Hepatocyte (in vitro differentiated cells): Measurements from ENCODE around the gene ZNF525. TPM values are rescaled to one million over a fixed set of nuclear protein-coding genes. Genes with fewer than 3 reads are reported as not detected.
"Not testable (repeated sequence)": the region's sequence is repeated elsewhere in the genome, so short reads cannot be mapped to it uniquely, and the experiment has no call there.

Experiments
- DNase-seq: peaks from one replicate; pipeline ENCODE4 v3.0.0-alpha.2; 2016; ENCODE audit warnings: low spot score
- H2AFZ ChIP-seq: fragments of 200-600 bp; sonication (generic); 2 replicates; pipeline ENCODE4 v1.6.0; 2016; ENCODE audit warnings: antibody characterized with exemption, mild to moderate bottlenecking
- H3K27ac ChIP-seq: fragments of 200-600 bp; sonication (generic); 2 replicates; pipeline ENCODE4 v1.5.1; 2016; ENCODE audit warnings: mild to moderate bottlenecking
- H3K27me3 ChIP-seq: fragments of 200-600 bp; sonication (generic); 2 replicates; pipeline ENCODE4 v1.6.1; 2016
- H3K36me3 ChIP-seq: fragments of 200-600 bp; sonication (generic); replicated peaks from 2 replicates; pipeline ENCODE4 v1.5.1; 2016; ENCODE audit warnings: low read depth; ENCODE audit not compliant: insufficient read depth
- H3K4me1 ChIP-seq: fragments of 200-600 bp; sonication (generic); 2 replicates; pipeline ENCODE4 v1.5.1; 2016; ENCODE audit warnings: mild to moderate bottlenecking, moderate library complexity; ENCODE audit not compliant: insufficient read depth
- H3K4me2 ChIP-seq: fragments of 200-600 bp; sonication (generic); 2 replicates; pipeline ENCODE4 v1.6.0; 2016
- H3K4me3 ChIP-seq: fragments of 200-600 bp; sonication (generic); 2 replicates; pipeline ENCODE4 v1.5.1; 2016; ENCODE audit warnings: mild to moderate bottlenecking
- H3K79me2 ChIP-seq: fragments of 200-600 bp; sonication (generic); 2 replicates; pipeline ENCODE4 v1.6.0; 2017; ENCODE audit warnings: mild to moderate bottlenecking
- H3K9me2 ChIP-seq: fragments of 200-600 bp; sonication (generic); replicated peaks from 2 replicates; pipeline ENCODE4 v1.6.0; 2017; ENCODE audit warnings: mild to moderate bottlenecking; ENCODE audit not compliant: insufficient read depth
- H3K9me3 ChIP-seq: fragments of 200-600 bp; sonication (generic); 2 replicates; pipeline ENCODE4 v1.5.1; 2016; ENCODE audit warnings: low read depth, mild to moderate bottlenecking
- H4K20me1 ChIP-seq: fragments of 200-600 bp; sonication (generic); 2 replicates; pipeline ENCODE4 v1.6.0; 2016; ENCODE audit warnings: mild to moderate bottlenecking; ENCODE audit not compliant: insufficient read depth, poor library complexity, severe bottlenecking
- CTCF ChIP-seq: fragments of 200-600 bp; sonication (generic); IDR thresholded peaks from 2 replicates; pipeline ENCODE4 v1.5.1; 2016; ENCODE audit warnings: antibody characterized with exemption, mild to moderate bottlenecking; ENCODE audit not compliant: poor library complexity
- EZH2 ChIP-seq: fragments of 200-600 bp; sonication (generic); IDR thresholded peaks from 2 replicates; pipeline ENCODE4 v1.6.1; 2016; ENCODE audit warnings: antibody characterized with exemption, mild to moderate bottlenecking, borderline replicate concordance
- EZH2phosphoT487 ChIP-seq: fragments of 200-600 bp; sonication (generic); IDR thresholded peaks from one replicate; pipeline ENCODE4 v1.6.1; 2018; ENCODE audit warnings: antibody characterized with exemption, mild to moderate bottlenecking, low read depth, moderate library complexity; ENCODE audit not compliant: unreplicated experiment, severe bottlenecking
- WGBS: methylation state at CpG from one replicate; pipeline ENCODE4 v1.1.6; 2016; ENCODE audit warnings: low lambda C conversion rate; ENCODE audit errors: missing lambda C conversion rate; 5-methylcytosine and 5-hydroxymethylcytosine counted together
- polyA plus RNA-seq: library from polyadenylated mRNA; unstranded; fragments of >200 nt; fragmentation: Nextera tagmentation; extraction: Ambion mirVana; gene quantifications from 2 replicates; pipeline ENCODE4 v1.2.1, GENCODE V29; 2016
- total RNA-seq: library from RNA; depleted of rRNA; stranded (reverse); fragments of >200 nt; gene quantifications from 2 replicates; pipeline ENCODE4 v1.2.3, GENCODE V29; 2014

Gene ZNF525
- total and polyA plus RNA-seq, 2 experiments from 2014 or later = 3.8 to 12.2 TPM

GRCh38 chr19:53423680-53424079 lies 58.2 kb downstream of the ZNF525 start:
- WGBS = 31% methylated on average over 8 of the region's 8 CpGs
- not testable (repeated sequence) for H3K9me3 ChIP-seq, H3K36me3 ChIP-seq, H3K9me2 ChIP-seq, H3K79me2 ChIP-seq, H3K4me3 ChIP-seq, H3K27me3 ChIP-seq, H2AFZ ChIP-seq, H4K20me1 ChIP-seq
- peak; percentile 14 for TF ChIP-seq CTCF
- Histone ChIP-seq H3K4me1 (peaks cover 12% of the 10 kb centered on the region), H3K4me2 (peak overlapping the region; percentile 60), H3K27ac (peak overlapping the region; percentile 66)
- DNase-seq = peak; percentile 52

GRCh38 chr19:53424968-53425597 lies 59.6 kb downstream of the ZNF525 start:
- no peak overlapping the region for H3K27ac ChIP-seq
- peak; percentile 90 for DNase-seq
- H3K9me2 ChIP-seq = no peaks in the 10 kb centered on the region
- H3K9me3 ChIP-seq = no peaks in the 10 kb centered on the region
- WGBS = 28% methylated on average over 9 of the region's 9 CpGs
- no peak overlapping the region for H3K4me3 ChIP-seq
- no peaks in the 10 kb centered on the region for H4K20me1 ChIP-seq
- no peaks in the 10 kb centered on the region for H3K36me3 ChIP-seq
- no peaks in the 10 kb centered on the region for H3K27me3 ChIP-seq
- H3K4me2 ChIP-seq = peak overlapping the region; percentile 43
- H3K4me1 ChIP-seq = peaks cover 9% of the 10 kb centered on the region
- TF ChIP-seq CTCF (peak; percentile 81), EZH2 (no peak)
- H3K79me2 ChIP-seq = no peaks in the 10 kb centered on the region
- no peak overlapping the region for H2AFZ ChIP-seq

- Histone ChIP-seq H3K9me2 (no peaks in the 10 kb centered on the region), H3K4me3 (peak within 1 kb of the TSS; percentile 77), H3K36me3 (no peaks in the 10 kb centered on the region), H3K27me3 (no peaks in the 10 kb centered on the region), H3K79me2 (peaks cover 34% of the 10 kb centered on the region), H3K4me2 (peak within 1 kb of the TSS; percentile 93), H3K4me1 (peaks cover 10% of the 10 kb centered on the region), H3K9me3 (no peaks in the 10 kb centered on the region), H4K20me1 (no peaks in the 10 kb centered on the region), H2AFZ (peak within 1 kb of the TSS; percentile 77), H3K27ac (peak within 1 kb of the TSS; percentile 96)
- TF ChIP-seq EZH2phosphoT487 = no peak
- TF ChIP-seq EZH2 = no peak
- TF ChIP-seq CTCF = no peak
- WGBS = under 1% methylated on average over 37 of the region's 46 CpGs
- peak; percentile 99 for DNase-seq
These were observed 66.0 kb downstream of the ZNF525 start, which contains the start of gene ZNF761 for GRCh38 chr19:53431399-53432087. Gene ZNF761, plus strand, starts transcription at chr19:53431984. Its CDS starts 15,285 bp downstream, at chr19:53447269.
